ENCODE data around the gene MAGEA11. TPM values are rescaled to one million over a fixed set of nuclear protein-coding genes. Genes with fewer than 3 reads are reported as not detected.

Gene MAGEA11
- total and polyA plus RNA-seq, 2 of the 13 experiments (the other 11 are each of a cell fraction or from before 2014, with no cell fraction given), result not detected

GRCh38 chrX:149683966-149684730 lies 27.7 kb upstream of the MAGEA11 start (continued):
- TF ChIP-seq ZBED4 (CRISPR knock-in tag; IDR thresholded peaks at IDR 0.05; ENCODE audit: borderline replicate concordance) (no peak), ARNT (IDR thresholded peaks at IDR 0.05) (no peak), ZNF883 (CRISPR knock-in tag; IDR thresholded peaks at IDR 0.05; ENCODE audit: not compliant biosample characterization) (no peak), TFDP2 (CRISPR knock-in tag; IDR thresholded peaks at IDR 0.05) (no peak), ZFP91 (CRISPR knock-in tag; IDR thresholded peaks at IDR 0.05; ENCODE audit: borderline replicate concordance) (no peak), CREBL2 (CRISPR knock-in tag; IDR thresholded peaks at IDR 0.05; ENCODE audit: borderline replicate concordance) (no peak), SNRNP70 (IDR thresholded peaks at IDR 0.05; ENCODE audit: low read depth, low read length) (no peak), ZNF710 (CRISPR knock-in tag; IDR thresholded peaks at IDR 0.05; ENCODE audit: borderline replicate concordance) (no peak)

Measured in HepG2 (cell line).